A673 (cell line): ENCODE measurements around the gene KLC4. TPM values are rescaled to one million over a fixed set of nuclear protein-coding genes. Genes with fewer than 3 reads are reported as not detected.

ENCODE experiments used
- BruUV-seq: library from RNA; stranded (reverse); fragments of 400-500 nt; replicated peaks from 2 replicates; lab custom pipeline; 2021; lab: Mats Ljungman, UMichigan
- CTCF ChIA-PET: fragments of 300-600 bp; sonication (Branson Sonifier 250); formaldehyde crosslinking; loops from one replicate; lab custom pipeline; 2022; ENCODE audit warnings: antibody characterized with exemption; lab: Charles Lee
- POLR2A ChIA-PET: fragments of 300-600 bp; sonication (Branson Sonifier 250); formaldehyde crosslinking; loops from one replicate; lab custom pipeline; 2022; ENCODE audit warnings: antibody characterized with exemption; ENCODE audit not compliant: low non-redundant PET; lab: Charles Lee
- DNase-seq: peaks from one replicate; pipeline ENCODE4 v3.0.0-alpha.2; 2015; ENCODE audit warnings: low spot score
- H3K27ac ChIP-seq: fragments of 200-600 bp; sonication (generic); 2 replicates; pipeline ENCODE4 v1.5.1; 2016; ENCODE audit warnings: mixed run types, low read depth, mild to moderate bottlenecking, mixed read lengths, antibody characterized with exemption, low read length; ENCODE audit not compliant: poor library complexity, severe bottlenecking
- H3K27me3 ChIP-seq: fragments of 200-600 bp; sonication (generic); replicated peaks from 2 replicates; pipeline ENCODE4 v1.6.1; 2017; ENCODE audit warnings: mixed run types, low read depth, mild to moderate bottlenecking, mixed read lengths, antibody characterized with exemption, low read length; ENCODE audit not compliant: insufficient read depth, poor library complexity
- H3K36me3 ChIP-seq: fragments of 200-600 bp; sonication (generic); 2 replicates; pipeline ENCODE4 v1.6.1; 2016; ENCODE audit warnings: mixed run types, mild to moderate bottlenecking, mixed read lengths, antibody characterized with exemption, low read length; ENCODE audit not compliant: insufficient read depth, poor library complexity, severe bottlenecking
- H3K4me1 ChIP-seq: fragments of 200-600 bp; sonication (generic); 2 replicates; pipeline ENCODE4 v1.6.1; 2017; ENCODE audit warnings: mixed run types, mild to moderate bottlenecking, mixed read lengths, antibody characterized with exemption, low read length; ENCODE audit not compliant: insufficient read depth, poor library complexity, severe bottlenecking
- H3K4me3 ChIP-seq: fragments of 200-600 bp; sonication (generic); 2 replicates; pipeline ENCODE4 v1.5.1; 2016; ENCODE audit warnings: low read depth, mixed run types, mild to moderate bottlenecking, mixed read lengths, low read length; ENCODE audit not compliant: poor library complexity, severe bottlenecking
- H3K9me3 ChIP-seq: fragments of 200-600 bp; sonication (generic); 2 replicates; pipeline ENCODE4 v1.6.1; 2016; ENCODE audit warnings: mixed run types, low read depth, mild to moderate bottlenecking, mixed read lengths, antibody characterized with exemption, low read length; ENCODE audit not compliant: poor library complexity, severe bottlenecking
- EZH2 ChIP-seq: fragments of 200-600 bp; sonication (generic); IDR thresholded peaks from 2 replicates; pipeline ENCODE4 v1.6.1; 2017; ENCODE audit warnings: borderline replicate concordance, low read depth, mild to moderate bottlenecking, mixed read lengths, antibody characterized with exemption, low read length; ENCODE audit not compliant: poor library complexity, severe bottlenecking
- intact Hi-C: fragments of 100-400 bp; cut with micrococcal nuclease; formaldehyde crosslinking; loops from one replicate; pipeline ENCODE4 v1.10.0; 2022; ENCODE audit not compliant: unreplicated experiment
- total RNA-seq: library from RNA; stranded (reverse); gene quantifications from 2 replicates; pipeline ENCODE4 v1.2.3, GENCODE V29; 2021
- TF ChIP-seq, protein P1 (sequence below): fragments of 300-800, 200-600 bp; sonication (generic); conservative IDR thresholded peaks from 2 replicates; pipeline ENCODE4 v1.5.1; 2017; ENCODE audit warnings: low read depth, mild to moderate bottlenecking, antibody characterized with exemption, low read length, moderate library complexity, mixed read lengths

The KLC4 gene
- total RNA-seq, 1 experiment from 2014 or later, result 21.3 TPM

DNA sequence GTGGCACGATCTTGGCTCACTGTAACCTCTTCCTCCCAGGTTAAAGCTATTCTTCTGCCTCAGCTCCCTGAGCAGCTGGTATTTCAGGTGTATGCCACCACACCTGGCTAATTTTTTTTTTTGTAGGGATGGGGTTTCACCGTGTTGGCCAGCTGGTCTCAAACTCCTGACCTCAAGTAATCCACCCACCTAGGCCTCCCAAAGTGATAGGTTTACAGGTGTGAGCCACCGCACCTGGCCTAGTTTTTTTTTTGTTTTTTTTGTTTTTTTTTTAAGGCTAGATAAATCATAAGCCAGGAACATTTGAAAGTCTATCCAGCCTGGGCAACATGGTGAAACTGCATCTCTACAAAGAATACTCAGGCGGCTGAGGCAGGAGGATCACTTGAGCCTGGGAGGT is 27.1 kb upstream of the KLC4 start:
- H3K9me3 ChIP-seq, result no peaks in the 10 kb centered on the region
- H3K4me3 ChIP-seq, result no peak overlapping the region
- ChIA-PET CTCF (no interaction called here), POLR2A (no interaction called here)
- H3K27me3 ChIP-seq, result no peaks in the 10 kb centered on the region
- DNase-seq, result no peak
- TF ChIP-seq EZH2, result no peak
- TF ChIP-seq, protein P1, sequence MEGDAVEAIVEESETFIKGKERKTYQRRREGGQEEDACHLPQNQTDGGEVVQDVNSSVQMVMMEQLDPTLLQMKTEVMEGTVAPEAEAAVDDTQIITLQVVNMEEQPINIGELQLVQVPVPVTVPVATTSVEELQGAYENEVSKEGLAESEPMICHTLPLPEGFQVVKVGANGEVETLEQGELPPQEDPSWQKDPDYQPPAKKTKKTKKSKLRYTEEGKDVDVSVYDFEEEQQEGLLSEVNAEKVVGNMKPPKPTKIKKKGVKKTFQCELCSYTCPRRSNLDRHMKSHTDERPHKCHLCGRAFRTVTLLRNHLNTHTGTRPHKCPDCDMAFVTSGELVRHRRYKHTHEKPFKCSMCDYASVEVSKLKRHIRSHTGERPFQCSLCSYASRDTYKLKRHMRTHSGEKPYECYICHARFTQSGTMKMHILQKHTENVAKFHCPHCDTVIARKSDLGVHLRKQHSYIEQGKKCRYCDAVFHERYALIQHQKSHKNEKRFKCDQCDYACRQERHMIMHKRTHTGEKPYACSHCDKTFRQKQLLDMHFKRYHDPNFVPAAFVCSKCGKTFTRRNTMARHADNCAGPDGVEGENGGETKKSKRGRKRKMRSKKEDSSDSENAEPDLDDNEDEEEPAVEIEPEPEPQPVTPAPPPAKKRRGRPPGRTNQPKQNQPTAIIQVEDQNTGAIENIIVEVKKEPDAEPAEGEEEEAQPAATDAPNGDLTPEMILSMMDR, result no peak
- intact Hi-C loops, result no loop called here
- H3K36me3 ChIP-seq, result peaks cover 63% of the 10 kb centered on the region
- no TSS peak for BruUV-seq
- H3K4me1 ChIP-seq, result no peaks in the 10 kb centered on the region
- H3K27ac ChIP-seq, result no peak overlapping the region

DNA sequence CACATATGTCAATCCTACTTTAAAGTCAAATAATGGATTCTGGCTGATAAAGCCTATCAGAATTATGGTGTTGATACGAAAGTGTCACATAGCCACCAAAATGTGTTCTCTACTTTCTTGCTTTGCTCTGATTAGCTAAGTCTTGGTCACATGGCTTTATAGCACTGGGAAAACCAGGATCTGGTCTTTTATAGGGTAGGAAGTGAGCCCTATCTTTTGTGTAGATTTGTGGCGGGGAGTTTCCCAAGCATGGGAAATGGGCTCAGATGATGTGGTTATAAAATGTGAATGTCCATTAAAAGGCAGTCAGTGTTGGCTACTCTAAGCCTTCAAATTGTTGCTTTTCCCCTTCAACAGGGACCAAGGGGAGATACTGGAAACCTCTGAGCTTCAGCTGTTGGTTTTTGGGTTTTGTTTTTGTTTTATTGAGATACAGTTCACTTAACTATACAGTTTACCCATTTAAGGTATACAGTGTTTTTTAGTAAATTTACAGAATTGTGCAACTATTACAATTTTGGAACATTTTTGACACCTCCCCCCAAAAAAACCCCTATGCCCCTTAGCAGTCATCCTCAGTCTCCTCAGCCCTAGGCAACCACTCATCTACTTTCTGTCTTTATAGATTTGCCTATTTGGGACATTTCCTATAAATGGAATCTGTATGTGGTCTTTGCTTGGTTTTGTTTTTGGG is 25.8 kb upstream of the KLC4 start:
- H3K9me3 ChIP-seq, result no peaks in the 10 kb centered on the region
- H3K36me3 ChIP-seq, result peaks cover 56% of the 10 kb centered on the region
- intact Hi-C loops, result no loop called here
- no peak for DNase-seq
- TSS peak; percentile 27 for BruUV-seq
- ChIA-PET POLR2A (interaction anchor here (0.6 kb wide), 1 partner anchor 130 kb away, joined by 3 read pairs; no protein-coding TSS in a partner anchor), CTCF (no interaction called here)
- H3K4me1 ChIP-seq, result no peaks in the 10 kb centered on the region
- TF ChIP-seq, protein P1, result no peak
- TF ChIP-seq EZH2, result no peak
- no peak overlapping the region for H3K27ac ChIP-seq
- no peaks in the 10 kb centered on the region for H3K27me3 ChIP-seq
- H3K4me3 ChIP-seq, result no peak overlapping the region

DNA sequence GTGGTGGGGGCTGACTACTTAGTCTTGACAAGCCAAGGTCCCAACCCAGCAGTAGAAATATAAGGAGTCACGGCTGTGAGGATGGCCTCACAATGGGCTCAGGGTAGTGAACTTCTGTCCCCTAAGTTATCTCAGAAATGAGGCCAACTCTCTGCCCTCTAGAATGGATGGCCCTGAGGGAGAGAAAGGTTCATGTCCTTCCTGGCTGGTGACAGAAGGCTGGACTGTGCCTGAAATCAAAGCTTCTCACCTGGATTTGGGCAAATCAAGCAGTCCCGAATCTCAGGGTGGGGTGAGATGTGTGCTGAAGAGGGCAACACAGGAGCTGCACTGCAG is 25.3 kb upstream of the KLC4 start:
- intact Hi-C loops, result no loop called here
- Histone ChIP-seq H3K4me1 (no peaks in the 10 kb centered on the region), H3K4me3 (no peak overlapping the region), H3K9me3 (no peaks in the 10 kb centered on the region), H3K27ac (no peak overlapping the region), H3K27me3 (no peaks in the 10 kb centered on the region), H3K36me3 (peaks cover 50% of the 10 kb centered on the region)
- ChIA-PET POLR2A (interaction anchor here (0.6 kb wide), 1 partner anchor 130 kb away, joined by 3 read pairs; no protein-coding TSS in a partner anchor), CTCF (no interaction called here)
- BruUV-seq, result no TSS peak
- no peak for DNase-seq
- TF ChIP-seq EZH2, result no peak
- TF ChIP-seq, protein P1, result no peak
